Heart left ventricle (tissue), 13 donors: ENCODE data around the gene TTI1.

Experiments
- CTCF ChIP-seq, 12 donors: fragments of 200-600 bp; sonication (generic) in 4 of 12; IDR thresholded peaks; one replicate each; pipeline versions ENCODE4 v1.5.0 to v1.8.0; 2018 to 2022; ENCODE audit warnings: antibody characterized with exemption in 12 of 12, mild to moderate bottlenecking in 5 of 12
- POLR2A ChIP-seq, 2 donors: fragments of 450-650 bp; IDR thresholded peaks; one replicate each; pipeline ENCODE4 v1.6.1; 2017; ENCODE audit warnings: antibody characterized with exemption in 2 of 2, mild to moderate bottlenecking in 2 of 2, moderate library complexity in 2 of 2
- donor health status: ischemic (EF 13 %, LVEDD 7.1; RV severe dilation, severe dysfunction).
- donor health status: DM: no; HTN: yes; CAD: no.
- donor health status: DM: no; HTN: no; CAD: no.
- donor health status: ischemic (EF 25% LVEDD 6.9; RV normal size, moderate dysfunction).
- donor health status: ischemic (EF 25% LVEDD 5.7; RV mildly dilated, moderate dysfunction).
- donor health status: ischemic (EF 35%, LVEDD 5.7; RV mildly dilated, moderate dysfunction).
- donor health status: nonischemic (EF 11% LVEDD 7.7; RV severe dilation, severe dysfunction).
- donor health status: DM: yes; HTN: yes; CAD: no.
- donor health status: PGD.
- donor health status: ischemic (EF 29% LVEDD 5.4; RV normal size, mild dysfunction).
- donor health status: nonischemic (EF 23%, LVEDD 6.1; RV moderate dilation, normal function).

- TF ChIP-seq CTCF (IDR thresholded peaks at IDR 0.05): no peak
- TF ChIP-seq POLR2A (IDR thresholded peaks at IDR 0.05): no peak
Observed at GRCh38 chr20:37961066-37961465, 72.2 kb downstream of the TTI1 start.
